SK-N-SH treated with all-trans-retinoic acid at 6 μM for 48 hours (cell line): ENCODE results near the gene SPAM1.

Experiments
- ARNTL ChIP-seq: fragments of 450-650 bp; formaldehyde crosslinking; IDR thresholded peaks from 2 replicates; pipeline ENCODE4 v1.5.0; 2020; ENCODE audit warnings: low read depth, mild to moderate bottlenecking, moderate library complexity, borderline replicate concordance
- ESRRG ChIP-seq: fragments of 250-450 bp; sonication (Bioruptor Pico); IDR thresholded peaks from 2 replicates; pipeline ENCODE4 v1.6.1; 2021; ENCODE audit warnings: mild to moderate bottlenecking
- ISL1 ChIP-seq: fragments of 250-450 bp; sonication (Bioruptor Pico); IDR thresholded peaks from 2 replicates; pipeline ENCODE4 v2.1.2; 2022; ENCODE audit warnings: mild to moderate bottlenecking, moderate library complexity
- PPARA ChIP-seq: fragments of 250-450 bp; sonication (Bioruptor Pico); IDR thresholded peaks from 2 replicates; pipeline ENCODE4 v1.5.0; 2020; ENCODE audit warnings: mild to moderate bottlenecking, borderline replicate concordance
- RARB ChIP-seq: fragments of 250-450 bp; sonication (Bioruptor Pico); IDR thresholded peaks from 2 replicates; pipeline ENCODE4 v1.8.0; 2021; ENCODE audit warnings: mild to moderate bottlenecking, moderate library complexity
- SNAI2 ChIP-seq: fragments of 250-450 bp; sonication (Bioruptor Pico); IDR thresholded peaks from 2 replicates; pipeline ENCODE4 v1.5.0; 2020; ENCODE audit warnings: mild to moderate bottlenecking, moderate library complexity
- ZC3H10 ChIP-seq: fragments of 250-450 bp; sonication (Bioruptor Pico); IDR thresholded peaks from 2 replicates; pipeline ENCODE4 v1.5.1; 2021; ENCODE audit warnings: mild to moderate bottlenecking, moderate library complexity
- ZFP3 ChIP-seq: fragments of 250-450 bp; sonication (Bioruptor Pico); IDR thresholded peaks from 2 replicates; pipeline ENCODE4 v1.5.0; 2020; ENCODE audit warnings: mild to moderate bottlenecking, moderate library complexity
- ZFP30 ChIP-seq: fragments of 450-650 bp; formaldehyde crosslinking; IDR thresholded peaks from 2 replicates; pipeline ENCODE4 v1.5.0; 2022; ENCODE audit warnings: mild to moderate bottlenecking, moderate library complexity
- ZNF8 ChIP-seq: fragments of 450-650 bp; formaldehyde crosslinking; IDR thresholded peaks from 2 replicates; pipeline ENCODE4 v1.5.0; 2020; ENCODE audit warnings: mild to moderate bottlenecking, moderate library complexity
- TF ChIP-seq, protein P1 (sequence below): fragments of 250-450 bp; sonication (Bioruptor Pico); IDR thresholded peaks from 2 replicates; pipeline ENCODE4 v1.8.0; 2021; ENCODE audit warnings: low read depth, mild to moderate bottlenecking, moderate library complexity, borderline replicate concordance
- TF ChIP-seq, protein P2 (sequence below): fragments of 250-450 bp; sonication (Bioruptor Pico); IDR thresholded peaks from 2 replicates; pipeline ENCODE4 v1.5.1; 2020; ENCODE audit warnings: low read depth, mild to moderate bottlenecking, moderate library complexity
- TF ChIP-seq, protein P3 (sequence below): fragments of 250-450 bp; sonication (Bioruptor Pico); IDR thresholded peaks from 2 replicates; pipeline ENCODE4 v1.5.1; 2021; ENCODE audit warnings: mild to moderate bottlenecking, moderate library complexity
- TF ChIP-seq, protein P4 (sequence below): fragments of 250-450 bp; sonication (Bioruptor Pico); IDR thresholded peaks from 2 replicates; pipeline ENCODE4 v1.8.0; 2020; ENCODE audit warnings: mild to moderate bottlenecking, moderate library complexity, borderline replicate concordance

DNA sequence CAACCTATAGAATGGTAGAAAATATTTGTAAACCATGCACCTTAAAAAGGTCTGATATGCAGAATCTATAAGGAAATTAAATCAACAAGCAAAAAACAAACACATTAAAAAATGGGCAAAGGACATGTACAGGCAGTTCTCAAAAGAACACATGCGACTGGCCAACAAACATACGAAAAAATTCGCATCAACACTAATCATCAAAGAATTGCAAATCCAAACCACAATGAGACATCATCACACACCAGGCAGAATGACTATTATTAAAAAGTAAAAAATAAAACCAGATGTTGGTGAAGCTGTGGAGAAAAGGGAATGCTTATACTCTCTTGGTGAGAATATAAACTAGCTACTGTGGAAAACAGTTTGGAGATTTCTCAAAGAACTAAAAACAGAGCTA, 74.7 kb downstream of the SPAM1 start:
- TF ChIP-seq ZFP30 (no peak), ZC3H10 (CRISPR knock-in tag) (no peak), ARNTL (CRISPR knock-in tag) (no peak), ESRRG (CRISPR knock-in tag) (no peak), PPARA (CRISPR knock-in tag) (no peak), ZNF8 (no peak), ISL1 (CRISPR knock-in tag) (no peak), SNAI2 (CRISPR knock-in tag) (no peak), RARB (CRISPR knock-in tag) (no peak), ZFP3 (CRISPR knock-in tag) (no peak)
- TF ChIP-seq, protein P1, sequence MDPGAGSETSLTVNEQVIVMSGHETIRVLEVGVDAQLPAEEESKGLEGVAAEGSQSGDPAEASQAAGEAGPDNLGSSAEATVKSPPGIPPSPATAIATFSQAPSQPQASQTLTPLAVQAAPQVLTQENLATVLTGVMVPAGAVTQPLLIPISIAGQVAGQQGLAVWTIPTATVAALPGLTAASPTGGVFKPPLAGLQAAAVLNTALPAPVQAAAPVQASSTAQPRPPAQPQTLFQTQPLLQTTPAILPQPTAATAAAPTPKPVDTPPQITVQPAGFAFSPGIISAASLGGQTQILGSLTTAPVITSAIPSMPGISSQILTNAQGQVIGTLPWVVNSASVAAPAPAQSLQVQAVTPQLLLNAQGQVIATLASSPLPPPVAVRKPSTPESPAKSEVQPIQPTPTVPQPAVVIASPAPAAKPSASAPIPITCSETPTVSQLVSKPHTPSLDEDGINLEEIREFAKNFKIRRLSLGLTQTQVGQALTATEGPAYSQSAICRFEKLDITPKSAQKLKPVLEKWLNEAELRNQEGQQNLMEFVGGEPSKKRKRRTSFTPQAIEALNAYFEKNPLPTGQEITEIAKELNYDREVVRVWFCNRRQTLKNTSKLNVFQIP (CRISPR knock-in tag): no peak
- TF ChIP-seq, protein P2, sequence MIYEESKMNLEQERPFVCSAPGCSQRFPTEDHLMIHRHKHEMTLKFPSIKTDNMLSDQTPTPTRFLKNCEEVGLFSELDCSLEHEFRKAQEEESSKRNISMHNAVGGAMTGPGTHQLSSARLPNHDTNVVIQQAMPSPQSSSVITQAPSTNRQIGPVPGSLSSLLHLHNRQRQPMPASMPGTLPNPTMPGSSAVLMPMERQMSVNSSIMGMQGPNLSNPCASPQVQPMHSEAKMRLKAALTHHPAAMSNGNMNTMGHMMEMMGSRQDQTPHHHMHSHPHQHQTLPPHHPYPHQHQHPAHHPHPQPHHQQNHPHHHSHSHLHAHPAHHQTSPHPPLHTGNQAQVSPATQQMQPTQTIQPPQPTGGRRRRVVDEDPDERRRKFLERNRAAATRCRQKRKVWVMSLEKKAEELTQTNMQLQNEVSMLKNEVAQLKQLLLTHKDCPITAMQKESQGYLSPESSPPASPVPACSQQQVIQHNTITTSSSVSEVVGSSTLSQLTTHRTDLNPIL: no peak
- TF ChIP-seq, protein P3, sequence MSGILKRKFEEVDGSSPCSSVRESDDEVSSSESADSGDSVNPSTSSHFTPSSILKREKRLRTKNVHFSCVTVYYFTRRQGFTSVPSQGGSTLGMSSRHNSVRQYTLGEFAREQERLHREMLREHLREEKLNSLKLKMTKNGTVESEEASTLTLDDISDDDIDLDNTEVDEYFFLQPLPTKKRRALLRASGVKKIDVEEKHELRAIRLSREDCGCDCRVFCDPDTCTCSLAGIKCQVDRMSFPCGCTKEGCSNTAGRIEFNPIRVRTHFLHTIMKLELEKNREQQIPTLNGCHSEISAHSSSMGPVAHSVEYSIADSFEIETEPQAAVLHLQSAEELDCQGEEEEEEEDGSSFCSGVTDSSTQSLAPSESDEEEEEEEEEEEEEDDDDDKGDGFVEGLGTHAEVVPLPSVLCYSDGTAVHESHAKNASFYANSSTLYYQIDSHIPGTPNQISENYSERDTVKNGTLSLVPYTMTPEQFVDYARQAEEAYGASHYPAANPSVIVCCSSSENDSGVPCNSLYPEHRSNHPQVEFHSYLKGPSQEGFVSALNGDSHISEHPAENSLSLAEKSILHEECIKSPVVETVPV: no peak
- TF ChIP-seq, protein P4, sequence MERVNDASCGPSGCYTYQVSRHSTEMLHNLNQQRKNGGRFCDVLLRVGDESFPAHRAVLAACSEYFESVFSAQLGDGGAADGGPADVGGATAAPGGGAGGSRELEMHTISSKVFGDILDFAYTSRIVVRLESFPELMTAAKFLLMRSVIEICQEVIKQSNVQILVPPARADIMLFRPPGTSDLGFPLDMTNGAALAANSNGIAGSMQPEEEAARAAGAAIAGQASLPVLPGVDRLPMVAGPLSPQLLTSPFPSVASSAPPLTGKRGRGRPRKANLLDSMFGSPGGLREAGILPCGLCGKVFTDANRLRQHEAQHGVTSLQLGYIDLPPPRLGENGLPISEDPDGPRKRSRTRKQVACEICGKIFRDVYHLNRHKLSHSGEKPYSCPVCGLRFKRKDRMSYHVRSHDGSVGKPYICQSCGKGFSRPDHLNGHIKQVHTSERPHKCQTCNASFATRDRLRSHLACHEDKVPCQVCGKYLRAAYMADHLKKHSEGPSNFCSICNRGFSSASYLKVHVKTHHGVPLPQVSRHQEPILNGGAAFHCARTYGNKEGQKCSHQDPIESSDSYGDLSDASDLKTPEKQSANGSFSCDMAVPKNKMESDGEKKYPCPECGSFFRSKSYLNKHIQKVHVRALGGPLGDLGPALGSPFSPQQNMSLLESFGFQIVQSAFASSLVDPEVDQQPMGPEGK (CRISPR knock-in tag): no peak
